ACC112 (cell line): ENCODE data around the gene SETD4.
"Not testable (repeated sequence)": the region's sequence is repeated elsewhere in the genome, so short reads cannot be mapped to it uniquely, and the experiment has no call there.

ENCODE experiments used
- H2AFZ ChIP-seq: fragments of 200-600 bp; sonication (generic); one replicate; pipeline ENCODE4 v1.6.0; 2017; ENCODE audit warnings: antibody characterized with exemption, low read length; ENCODE audit not compliant: unreplicated experiment
- H3K27ac ChIP-seq: fragments of 200-600 bp; sonication (generic); 2 replicates; pipeline ENCODE4 v1.5.1; 2014; ENCODE audit warnings: low read depth, mild to moderate bottlenecking, antibody characterized with exemption, low read length, moderate library complexity
- H3K27me3 ChIP-seq: fragments of 200-600 bp; sonication (generic); 2 replicates; pipeline ENCODE4 v1.6.1; 2014; ENCODE audit warnings: mild to moderate bottlenecking, antibody characterized with exemption, low read length, moderate library complexity, mixed read lengths; ENCODE audit not compliant: insufficient read depth
- H3K36me3 ChIP-seq: fragments of 200-600 bp; sonication (generic); 2 replicates; pipeline ENCODE4 v1.6.1; 2016; ENCODE audit warnings: mild to moderate bottlenecking, antibody characterized with exemption, low read length, moderate library complexity, mixed read lengths; ENCODE audit not compliant: insufficient read depth
- H3K4me1 ChIP-seq: fragments of 200-600 bp; sonication (generic); one replicate; pipeline ENCODE4 v1.6.1; 2016; ENCODE audit warnings: low read length, mixed read lengths; ENCODE audit not compliant: insufficient read depth, unreplicated experiment, control insufficient read depth
- H3K4me3 ChIP-seq: fragments of 200-600 bp; sonication (generic); 2 replicates; pipeline ENCODE4 v1.5.1; 2014; ENCODE audit warnings: mild to moderate bottlenecking, low read depth, low read length
- H3K79me2 ChIP-seq: fragments of 200-600 bp; sonication (generic); one replicate; pipeline ENCODE4 v1.6.0; 2016; ENCODE audit warnings: low read length; ENCODE audit not compliant: control insufficient read depth, unreplicated experiment, insufficient read depth

Gene SETD4

GRCh38 chr21:36060159-36060921 is at the start of gene SETD4:
Gene SETD4, minus strand, starts transcription at chr21:36060526. Its CDS starts 1,638 bp downstream, at chr21:36058888.
- Histone ChIP-seq H3K4me1 (peaks cover 9% of the 10 kb centered on the region), H3K27me3 (no peaks in the 10 kb centered on the region), H3K36me3 (peaks cover 21% of the 10 kb centered on the region), H3K27ac (peak within 1 kb of the TSS; percentile 81), H2AFZ (peak within 1 kb of the TSS; percentile 66), H3K4me3 (peak within 1 kb of the TSS; percentile 85), H3K79me2 (peaks cover 16% of the 10 kb centered on the region)

GRCh38 chr21:36109868-36110267 is 49.5 kb upstream of the SETD4 start:
- no peak overlapping the region for H3K4me3 ChIP-seq

GRCh38 chr21:36105327-36105842 is 45.1 kb upstream of the SETD4 start:
- H2AFZ ChIP-seq, result no peak overlapping the region
- H3K79me2 ChIP-seq, result no peaks in the 10 kb centered on the region
- no peak overlapping the region for H3K4me3 ChIP-seq
- no peaks in the 10 kb centered on the region for H3K36me3 ChIP-seq
- H3K27me3 ChIP-seq, result peaks cover 29% of the 10 kb centered on the region
- H3K27ac ChIP-seq, result no peak overlapping the region
- no peaks in the 10 kb centered on the region for H3K4me1 ChIP-seq

More at GRCh38 chr21:36109868-36110267, 49.5 kb upstream of the SETD4 start:
- Histone ChIP-seq H3K79me2 (no peaks in the 10 kb centered on the region), H3K27ac (no peak overlapping the region), H3K36me3 (no peaks in the 10 kb centered on the region), H3K4me1 (peaks cover 7% of the 10 kb centered on the region), H2AFZ (no peak overlapping the region), H3K27me3 (peaks cover 22% of the 10 kb centered on the region)

- H3K27ac ChIP-seq, result no peak overlapping the region
- peaks cover 31% of the 10 kb centered on the region for H3K27me3 ChIP-seq
- no peak overlapping the region for H3K4me3 ChIP-seq
- no peak overlapping the region for H2AFZ ChIP-seq
- H3K4me1 ChIP-seq, result no peaks in the 10 kb centered on the region
- H3K36me3 ChIP-seq, result no peaks in the 10 kb centered on the region
- H3K79me2 ChIP-seq, result no peaks in the 10 kb centered on the region
Measured at GRCh38 chr21:36104317-36105300, 44.3 kb upstream of the SETD4 start.

GRCh38 chr21:36103434-36103833 is 43.1 kb upstream of the SETD4 start:
- no peaks in the 10 kb centered on the region for H3K36me3 ChIP-seq
- peaks cover 31% of the 10 kb centered on the region for H3K27me3 ChIP-seq
- no peak overlapping the region for H2AFZ ChIP-seq
- H3K4me1 ChIP-seq, result no peaks in the 10 kb centered on the region
- H3K27ac ChIP-seq, result no peak overlapping the region
- no peaks in the 10 kb centered on the region for H3K79me2 ChIP-seq
- no peak overlapping the region for H3K4me3 ChIP-seq

GRCh38 chr21:36100971-36101641 is 40.8 kb upstream of the SETD4 start:
- H3K27ac ChIP-seq, result no peak overlapping the region
- H2AFZ ChIP-seq, result no peak overlapping the region
- H3K36me3 ChIP-seq, result no peaks in the 10 kb centered on the region
- H3K4me3 ChIP-seq, result no peak overlapping the region
- no peaks in the 10 kb centered on the region for H3K4me1 ChIP-seq
- H3K27me3 ChIP-seq, result peaks cover 22% of the 10 kb centered on the region
- no peaks in the 10 kb centered on the region for H3K79me2 ChIP-seq

GRCh38 chr21:36099695-36100211 is 39.4 kb upstream of the SETD4 start:
- not testable (repeated sequence) for H3K27me3 ChIP-seq, H2AFZ ChIP-seq, H3K79me2 ChIP-seq, H3K4me3 ChIP-seq, H3K27ac ChIP-seq, H3K36me3 ChIP-seq, H3K4me1 ChIP-seq

GRCh38 chr21:36099000-36099399 is 38.7 kb upstream of the SETD4 start:
- H3K4me3 ChIP-seq, result no peak overlapping the region
- H2AFZ ChIP-seq, result no peak overlapping the region
- no peaks in the 10 kb centered on the region for H3K36me3 ChIP-seq
- no peak overlapping the region for H3K27ac ChIP-seq
- H3K27me3 ChIP-seq, result peaks cover 4% of the 10 kb centered on the region; the same call in 1 of the 2 replicates
- no peaks in the 10 kb centered on the region for H3K4me1 ChIP-seq
- no peaks in the 10 kb centered on the region for H3K79me2 ChIP-seq

GRCh38 chr21:36098182-36098532 is 37.8 kb upstream of the SETD4 start:
- H3K27me3 ChIP-seq, result peaks cover 12% of the 10 kb centered on the region; the same call in 1 of the 2 replicates
- no peak overlapping the region for H3K27ac ChIP-seq
- no peaks in the 10 kb centered on the region for H3K36me3 ChIP-seq
- H3K4me1 ChIP-seq, result no peaks in the 10 kb centered on the region
- no peak overlapping the region for H2AFZ ChIP-seq
- H3K4me3 ChIP-seq, result no peak overlapping the region
- no peaks in the 10 kb centered on the region for H3K79me2 ChIP-seq
